Panc1 (cell line): ENCODE results near the gene FAM227B. TPM values are rescaled to one million over a fixed set of nuclear protein-coding genes. Genes with fewer than 3 reads are reported as not detected.

Experiments
- ATAC-seq: fragments of 200-7000 bp; cut with Tn5 transposase; 2 replicates; pipeline ENCODE4 v1.9.1; 2020; ENCODE audit warnings: mild to moderate bottlenecking, moderate library complexity
- BruUV-seq: library from RNA; stranded (reverse); fragments of 400-500 nt; replicated peaks from 2 replicates; lab custom pipeline; 2021; lab: Mats Ljungman, UMichigan
- CTCF ChIA-PET: fragments of 300-600 bp; sonication (Branson Sonifier 250); formaldehyde crosslinking; loops from one replicate; lab custom pipeline; 2022; ENCODE audit warnings: antibody characterized with exemption; lab: Charles Lee
- POLR2A ChIA-PET: fragments of 300-600 bp; sonication (Branson Sonifier 250); formaldehyde crosslinking; loops from one replicate; lab custom pipeline; 2022; ENCODE audit warnings: antibody characterized with exemption; lab: Charles Lee
- DNase-seq: peaks from one replicate; pipeline ENCODE4 v3.0.0-alpha.2; 2010; ENCODE audit warnings: low read depth, low spot score
- H3K27ac ChIP-seq: 2 replicates; pipeline ENCODE4 v1.5.1; 2011; ENCODE audit warnings: mild to moderate bottlenecking, low read length, inconsistent platforms
- H3K27me3 ChIP-seq: fragments of 200-500 bp; sonication (Bioruptor generic); 2 replicates; pipeline ENCODE4 v1.6.0; 2014; ENCODE audit warnings: low read length, inconsistent platforms; ENCODE audit not compliant: control insufficient read depth, insufficient read depth
- H3K36me3 ChIP-seq: fragments of 200-500 bp; sonication (Bioruptor generic); 2 replicates; pipeline ENCODE4 v1.5.1; 2014; ENCODE audit warnings: inconsistent platforms, mild to moderate bottlenecking, low read length, moderate library complexity; ENCODE audit not compliant: control insufficient read depth, insufficient read depth
- H3K4me1 ChIP-seq: 2 replicates; pipeline ENCODE4 v1.5.1; 2011; ENCODE audit warnings: inconsistent platforms, mild to moderate bottlenecking, low read length, moderate library complexity; ENCODE audit not compliant: control insufficient read depth, insufficient read depth
- H3K4me3 ChIP-seq, 2 experiments: 2 replicates each; pipeline ENCODE4 v1.5.1; 2011 to 2012; ENCODE audit warnings: low read depth in 2 of 2, low read length in 2 of 2, mild to moderate bottlenecking in 2 of 2, inconsistent platforms in 1 of 2, moderate library complexity in 1 of 2
- H3K9me3 ChIP-seq: fragments of 200-500 bp; sonication (Bioruptor generic); 2 replicates; pipeline ENCODE4 v1.5.1; 2014; ENCODE audit warnings: low read depth, mild to moderate bottlenecking, inconsistent platforms, low read length, moderate library complexity; ENCODE audit not compliant: control insufficient read depth, insufficient read depth
- POLR2AphosphoS5 ChIP-seq: IDR thresholded peaks from 2 replicates; pipeline ENCODE4 v1.6.1; 2012; ENCODE audit warnings: mild to moderate bottlenecking, low read depth, low read length, moderate library complexity
- SIN3A ChIP-seq: IDR thresholded peaks from 2 replicates; pipeline ENCODE4 v1.6.1; 2012; ENCODE audit warnings: low read depth, mild to moderate bottlenecking, low read length, moderate library complexity, borderline replicate concordance; ENCODE audit not compliant: insufficient read depth
- TCF7L2 ChIP-seq: IDR thresholded peaks from 2 replicates; pipeline ENCODE4 v1.6.1; 2011; ENCODE audit warnings: mild to moderate bottlenecking, low read depth, low read length, inconsistent platforms
- in situ Hi-C: cut with HindIII; loops from 2 replicates; pipeline ENCODE4 v1.10.0; 2016; ENCODE audit warnings: low sequenced_read_pairs, low pct_unique_long_range_greater_than_20kb
- intact Hi-C: fragments of 100-400 bp; cut with micrococcal nuclease; formaldehyde crosslinking; loops from one replicate; pipeline ENCODE4 v1.10.0; 2022; ENCODE audit not compliant: unreplicated experiment
- total RNA-seq: library from RNA; stranded (reverse); gene quantifications from one replicate; pipeline ENCODE4 v1.2.1, GENCODE V29; 2021; ENCODE audit not compliant: unreplicated experiment
- TF ChIP-seq, protein P1 (sequence below), 2 experiments: IDR thresholded peaks; 2 replicates each; pipeline ENCODE4 v1.6.1; 2011 to 2012; ENCODE audit warnings: low read depth in 2 of 2, control low read depth in 1 of 2, low read length in 1 of 2, mild to moderate bottlenecking in 1 of 2, moderate library complexity in 1 of 2; ENCODE audit not compliant: insufficient read depth in 1 of 2
- TF ChIP-seq, protein P2 (sequence below): fragments of 450-650 bp; IDR thresholded peaks from 2 replicates; pipeline ENCODE4 v1.5.1; 2017; ENCODE audit warnings: mild to moderate bottlenecking

FAM227B gene
- total RNA-seq, 1 experiment from 2014 or later, result 1.2 TPM

DNA sequence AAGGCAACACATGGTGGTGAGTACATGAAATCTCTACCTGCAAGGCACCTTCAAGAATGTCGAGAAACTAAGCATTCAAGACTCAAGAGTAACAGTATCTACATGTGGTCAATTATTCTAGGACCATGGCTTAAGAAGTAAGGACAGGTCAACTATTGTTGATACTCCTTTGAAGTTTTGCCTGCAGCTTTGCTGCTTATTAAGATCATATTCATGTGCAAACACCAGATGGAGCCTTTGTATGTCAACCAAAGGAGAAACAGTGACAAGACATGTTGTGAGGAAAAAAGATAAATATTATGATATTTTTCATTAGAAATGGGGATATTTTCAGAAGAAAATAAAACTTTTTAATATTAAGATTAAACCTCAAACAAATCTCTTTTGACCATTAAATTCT lies 249.8 kb downstream of the FAM227B start:
- DNase-seq (peak; percentile 22), ATAC-seq (no peak)
- intact Hi-C loops (no loop called here), in situ Hi-C loops (no loop called here)
- H3K27me3 ChIP-seq, result no peaks in the 10 kb centered on the region
- H3K36me3 ChIP-seq, result no peaks in the 10 kb centered on the region
- BruUV-seq, result no TSS peak
- H3K27ac ChIP-seq, result no peak overlapping the region
- TF ChIP-seq SIN3A (no peak), TCF7L2 (peak; percentile 47), POLR2AphosphoS5 (no peak)
- TF ChIP-seq, protein P1, sequence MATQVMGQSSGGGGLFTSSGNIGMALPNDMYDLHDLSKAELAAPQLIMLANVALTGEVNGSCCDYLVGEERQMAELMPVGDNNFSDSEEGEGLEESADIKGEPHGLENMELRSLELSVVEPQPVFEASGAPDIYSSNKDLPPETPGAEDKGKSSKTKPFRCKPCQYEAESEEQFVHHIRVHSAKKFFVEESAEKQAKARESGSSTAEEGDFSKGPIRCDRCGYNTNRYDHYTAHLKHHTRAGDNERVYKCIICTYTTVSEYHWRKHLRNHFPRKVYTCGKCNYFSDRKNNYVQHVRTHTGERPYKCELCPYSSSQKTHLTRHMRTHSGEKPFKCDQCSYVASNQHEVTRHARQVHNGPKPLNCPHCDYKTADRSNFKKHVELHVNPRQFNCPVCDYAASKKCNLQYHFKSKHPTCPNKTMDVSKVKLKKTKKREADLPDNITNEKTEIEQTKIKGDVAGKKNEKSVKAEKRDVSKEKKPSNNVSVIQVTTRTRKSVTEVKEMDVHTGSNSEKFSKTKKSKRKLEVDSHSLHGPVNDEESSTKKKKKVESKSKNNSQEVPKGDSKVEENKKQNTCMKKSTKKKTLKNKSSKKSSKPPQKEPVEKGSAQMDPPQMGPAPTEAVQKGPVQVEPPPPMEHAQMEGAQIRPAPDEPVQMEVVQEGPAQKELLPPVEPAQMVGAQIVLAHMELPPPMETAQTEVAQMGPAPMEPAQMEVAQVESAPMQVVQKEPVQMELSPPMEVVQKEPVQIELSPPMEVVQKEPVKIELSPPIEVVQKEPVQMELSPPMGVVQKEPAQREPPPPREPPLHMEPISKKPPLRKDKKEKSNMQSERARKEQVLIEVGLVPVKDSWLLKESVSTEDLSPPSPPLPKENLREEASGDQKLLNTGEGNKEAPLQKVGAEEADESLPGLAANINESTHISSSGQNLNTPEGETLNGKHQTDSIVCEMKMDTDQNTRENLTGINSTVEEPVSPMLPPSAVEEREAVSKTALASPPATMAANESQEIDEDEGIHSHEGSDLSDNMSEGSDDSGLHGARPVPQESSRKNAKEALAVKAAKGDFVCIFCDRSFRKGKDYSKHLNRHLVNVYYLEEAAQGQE (IDR thresholded peaks at IDR 0.05; ENCODE audit: insufficient read depth in 1 of 2, low read depth in 2 of 2, low read length in 1 of 2), result no peak
- TF ChIP-seq, protein P2, sequence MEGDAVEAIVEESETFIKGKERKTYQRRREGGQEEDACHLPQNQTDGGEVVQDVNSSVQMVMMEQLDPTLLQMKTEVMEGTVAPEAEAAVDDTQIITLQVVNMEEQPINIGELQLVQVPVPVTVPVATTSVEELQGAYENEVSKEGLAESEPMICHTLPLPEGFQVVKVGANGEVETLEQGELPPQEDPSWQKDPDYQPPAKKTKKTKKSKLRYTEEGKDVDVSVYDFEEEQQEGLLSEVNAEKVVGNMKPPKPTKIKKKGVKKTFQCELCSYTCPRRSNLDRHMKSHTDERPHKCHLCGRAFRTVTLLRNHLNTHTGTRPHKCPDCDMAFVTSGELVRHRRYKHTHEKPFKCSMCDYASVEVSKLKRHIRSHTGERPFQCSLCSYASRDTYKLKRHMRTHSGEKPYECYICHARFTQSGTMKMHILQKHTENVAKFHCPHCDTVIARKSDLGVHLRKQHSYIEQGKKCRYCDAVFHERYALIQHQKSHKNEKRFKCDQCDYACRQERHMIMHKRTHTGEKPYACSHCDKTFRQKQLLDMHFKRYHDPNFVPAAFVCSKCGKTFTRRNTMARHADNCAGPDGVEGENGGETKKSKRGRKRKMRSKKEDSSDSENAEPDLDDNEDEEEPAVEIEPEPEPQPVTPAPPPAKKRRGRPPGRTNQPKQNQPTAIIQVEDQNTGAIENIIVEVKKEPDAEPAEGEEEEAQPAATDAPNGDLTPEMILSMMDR, result peak; percentile 21; the same call in 1 of the 2 replicates
- no peak overlapping the region for H3K4me3 ChIP-seq
- CTCF ChIA-PET, result interaction anchor here (0.7 kb wide), 1 partner anchor 633 kb away, joined by 4 read pairs; no protein-coding TSS in a partner anchor
- H3K9me3 ChIP-seq, result no peaks in the 10 kb centered on the region
- no peaks in the 10 kb centered on the region for H3K4me1 ChIP-seq
- POLR2A ChIA-PET, result no interaction called here

DNA sequence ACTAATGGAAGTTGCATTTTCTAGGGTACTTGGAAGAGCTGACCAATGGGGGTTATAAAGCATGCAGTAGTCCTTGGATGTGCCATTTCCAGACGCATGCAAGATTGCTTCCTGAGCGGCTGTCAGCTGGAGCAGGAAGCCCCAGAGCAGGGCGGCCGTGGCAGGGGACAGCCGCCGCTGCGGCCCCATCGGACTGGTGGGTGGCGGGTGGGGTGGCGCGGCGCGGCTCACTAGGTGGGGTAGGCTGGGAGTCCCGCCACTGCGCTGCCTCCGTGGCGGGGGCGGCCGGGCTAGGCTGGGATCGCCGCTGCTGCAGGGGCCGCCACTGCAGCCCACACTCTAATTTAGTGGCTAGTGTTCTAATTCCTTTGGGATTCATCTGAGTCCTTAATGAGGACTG lies 254.1 kb downstream of the FAM227B start:
- CTCF ChIA-PET, result no interaction called here
- no peak for DNase-seq
- Histone ChIP-seq H3K4me1 (no peaks in the 10 kb centered on the region), H3K27ac (no peak overlapping the region), H3K9me3 (no peaks in the 10 kb centered on the region), H3K4me3 (no peak overlapping the region), H3K27me3 (no peaks in the 10 kb centered on the region), H3K36me3 (no peaks in the 10 kb centered on the region)
- ATAC-seq, result no peak
- TF ChIP-seq SIN3A, result no peak
- TF ChIP-seq POLR2AphosphoS5, result no peak
- TF ChIP-seq TCF7L2, result no peak
- TF ChIP-seq, protein P2, result no peak
- POLR2A ChIA-PET, result no interaction called here
- no TSS peak for BruUV-seq
- in situ Hi-C loops (no loop called here), intact Hi-C loops (no loop called here)
